ENCODE results near the gene TBX18. TPM values are rescaled to one million over a fixed set of nuclear protein-coding genes. Genes with fewer than 3 reads are reported as not detected.
A peak's percentile ranks its signal among the peaks of the same experiment; 100 is the strongest.

Gene TBX18
- total RNA-seq, 1 donor from 2014 or later = 81.0 TPM

DNA sequence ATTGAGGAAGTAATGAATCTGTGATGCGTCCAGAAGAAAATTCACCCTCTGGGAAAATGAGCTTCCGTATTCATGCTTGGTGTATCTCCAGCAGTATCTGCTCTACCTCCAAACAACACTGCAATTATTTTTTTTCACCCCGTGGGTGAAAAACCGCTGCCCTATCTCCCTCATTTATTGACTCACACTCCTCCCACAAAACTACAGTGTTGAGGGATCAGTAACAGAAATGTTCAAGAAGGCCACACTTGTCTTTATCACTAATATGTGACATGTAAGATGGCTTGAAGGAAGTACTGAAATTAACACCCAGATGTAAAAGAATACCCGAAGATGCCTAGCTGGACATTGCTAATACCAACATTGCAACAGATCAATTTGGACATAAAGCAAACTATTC, 4.9 kb upstream of the TBX18 start:
- Histone ChIP-seq H3K4me1 (no peaks in the 10 kb centered on the region), H3K4me3 (peak overlapping the region in 1 of 2 donors; percentile 53), H3K9me3 (no peaks in the 10 kb centered on the region), H3K36me3 (no peaks in the 10 kb centered on the region), H3K27ac (peak overlapping the region in 1 of 2 donors; percentile 40), H3K27me3 (no peaks in the 10 kb centered on the region)
- intact Hi-C loops (cut with DNase I) = loop anchor here (10.0 kb wide), 1 partner anchor 1575 kb away; the partner anchor contains the start of genes PGM3 and RWDD2A
- DNase-seq (ENCODE audit: low spot score in 2 of 2) = no peak
- TF ChIP-seq, protein P1, sequence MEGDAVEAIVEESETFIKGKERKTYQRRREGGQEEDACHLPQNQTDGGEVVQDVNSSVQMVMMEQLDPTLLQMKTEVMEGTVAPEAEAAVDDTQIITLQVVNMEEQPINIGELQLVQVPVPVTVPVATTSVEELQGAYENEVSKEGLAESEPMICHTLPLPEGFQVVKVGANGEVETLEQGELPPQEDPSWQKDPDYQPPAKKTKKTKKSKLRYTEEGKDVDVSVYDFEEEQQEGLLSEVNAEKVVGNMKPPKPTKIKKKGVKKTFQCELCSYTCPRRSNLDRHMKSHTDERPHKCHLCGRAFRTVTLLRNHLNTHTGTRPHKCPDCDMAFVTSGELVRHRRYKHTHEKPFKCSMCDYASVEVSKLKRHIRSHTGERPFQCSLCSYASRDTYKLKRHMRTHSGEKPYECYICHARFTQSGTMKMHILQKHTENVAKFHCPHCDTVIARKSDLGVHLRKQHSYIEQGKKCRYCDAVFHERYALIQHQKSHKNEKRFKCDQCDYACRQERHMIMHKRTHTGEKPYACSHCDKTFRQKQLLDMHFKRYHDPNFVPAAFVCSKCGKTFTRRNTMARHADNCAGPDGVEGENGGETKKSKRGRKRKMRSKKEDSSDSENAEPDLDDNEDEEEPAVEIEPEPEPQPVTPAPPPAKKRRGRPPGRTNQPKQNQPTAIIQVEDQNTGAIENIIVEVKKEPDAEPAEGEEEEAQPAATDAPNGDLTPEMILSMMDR (IDR thresholded peaks at IDR 0.05) = no peak

DNA sequence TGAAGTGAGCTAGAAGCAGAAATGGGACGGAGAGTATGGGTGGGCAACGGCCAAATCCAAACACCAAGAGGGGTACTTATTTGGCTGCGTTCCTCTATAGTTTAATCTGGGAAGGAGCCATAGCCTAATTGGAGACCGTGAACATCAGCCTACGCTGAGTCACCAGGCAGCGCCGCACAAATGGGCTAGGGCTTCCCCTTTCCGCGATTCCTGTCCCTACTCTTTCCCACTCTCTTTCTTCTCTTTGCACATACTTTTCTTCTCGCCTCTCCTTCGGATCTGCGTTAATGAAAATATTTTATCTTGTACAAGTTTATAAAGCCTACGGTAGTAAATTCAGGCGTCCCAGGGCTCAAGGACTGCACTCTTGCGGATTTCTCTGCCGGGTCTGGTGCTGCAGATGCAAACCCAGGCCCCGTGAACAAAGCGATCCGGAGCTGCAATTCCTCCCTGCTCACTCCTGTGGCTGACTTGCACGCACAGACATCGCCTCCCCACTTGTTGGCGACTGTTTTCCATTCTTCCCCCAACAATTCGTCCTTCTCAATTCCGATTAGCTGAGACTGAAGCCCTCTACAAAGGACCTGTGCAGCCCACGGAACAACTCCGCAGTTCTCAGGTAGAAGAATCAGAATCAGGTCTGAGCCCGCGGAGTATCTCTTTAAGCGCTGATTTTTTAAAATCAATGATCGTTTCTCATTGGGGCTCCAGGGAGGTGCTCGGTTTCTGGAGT, 4.2 kb upstream of the TBX18 start:
- intact Hi-C loops (cut with DNase I) = loop anchor here (10.0 kb wide), 1 partner anchor 1574 kb away; the partner anchor contains the start of genes PGM3 and RWDD2A
- Histone ChIP-seq H3K27me3 (no peaks in the 10 kb centered on the region), H3K4me1 (no peaks in the 10 kb centered on the region), H3K27ac (peak overlapping the region; percentile 40 to 48), H3K4me3 (peak overlapping the region in 1 of 2 donors; percentile 53), H3K36me3 (no peaks in the 10 kb centered on the region), H3K9me3 (no peaks in the 10 kb centered on the region)
- peak in 1 of 2 donors; percentile 77 for DNase-seq (ENCODE audit: low spot score in 2 of 2)
- TF ChIP-seq, protein P1 (IDR thresholded peaks at IDR 0.05) = no peak

DNA sequence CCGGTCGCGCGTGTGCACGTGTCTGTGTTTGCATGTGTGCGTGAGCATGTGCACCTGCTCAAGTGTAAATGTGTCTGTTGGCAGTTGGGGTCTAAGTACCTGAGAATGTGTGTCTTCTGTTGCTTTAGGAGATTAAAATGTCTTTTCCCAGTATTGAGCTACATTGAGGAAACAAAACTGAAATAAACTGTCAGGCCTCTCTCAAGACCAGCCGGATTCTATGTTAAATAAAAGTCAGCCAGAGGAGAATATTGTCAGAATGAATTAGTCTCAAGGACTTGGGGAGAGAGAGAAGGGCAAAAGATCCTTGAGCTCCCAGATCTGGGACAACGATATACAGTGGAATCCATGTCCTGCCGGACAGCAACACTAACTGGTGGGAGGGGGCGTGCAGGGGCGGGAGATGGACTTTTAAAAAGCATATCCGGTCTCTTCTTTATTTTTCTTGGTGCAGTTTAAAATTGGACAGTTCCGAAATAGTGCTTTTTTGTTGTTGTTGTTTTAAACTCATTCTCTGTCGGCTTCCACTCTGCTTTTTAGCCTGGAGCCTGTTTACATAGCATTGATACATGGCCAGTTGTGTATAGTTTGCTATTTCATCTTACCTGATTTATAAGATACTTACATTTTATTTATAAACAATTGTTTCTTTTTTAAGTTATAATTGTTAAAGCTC, 3.3 kb upstream of the TBX18 start:
- no peak for DNase-seq (ENCODE audit: low spot score in 2 of 2)
- intact Hi-C loops (cut with DNase I) = loop anchor here (10.0 kb wide), 1 partner anchor 1573 kb away; the partner anchor contains the start of genes PGM3 and RWDD2A
- H3K4me1 ChIP-seq = no peaks in the 10 kb centered on the region
- TF ChIP-seq, protein P1 (IDR thresholded peaks at IDR 0.05) = no peak
- H3K27ac ChIP-seq = peak overlapping the region; percentile 40 to 48
- H3K36me3 ChIP-seq = no peaks in the 10 kb centered on the region
- H3K4me3 ChIP-seq = peak overlapping the region in 1 of 2 donors; percentile 53
- H3K27me3 ChIP-seq = no peaks in the 10 kb centered on the region
- H3K9me3 ChIP-seq = no peaks in the 10 kb centered on the region

DNA sequence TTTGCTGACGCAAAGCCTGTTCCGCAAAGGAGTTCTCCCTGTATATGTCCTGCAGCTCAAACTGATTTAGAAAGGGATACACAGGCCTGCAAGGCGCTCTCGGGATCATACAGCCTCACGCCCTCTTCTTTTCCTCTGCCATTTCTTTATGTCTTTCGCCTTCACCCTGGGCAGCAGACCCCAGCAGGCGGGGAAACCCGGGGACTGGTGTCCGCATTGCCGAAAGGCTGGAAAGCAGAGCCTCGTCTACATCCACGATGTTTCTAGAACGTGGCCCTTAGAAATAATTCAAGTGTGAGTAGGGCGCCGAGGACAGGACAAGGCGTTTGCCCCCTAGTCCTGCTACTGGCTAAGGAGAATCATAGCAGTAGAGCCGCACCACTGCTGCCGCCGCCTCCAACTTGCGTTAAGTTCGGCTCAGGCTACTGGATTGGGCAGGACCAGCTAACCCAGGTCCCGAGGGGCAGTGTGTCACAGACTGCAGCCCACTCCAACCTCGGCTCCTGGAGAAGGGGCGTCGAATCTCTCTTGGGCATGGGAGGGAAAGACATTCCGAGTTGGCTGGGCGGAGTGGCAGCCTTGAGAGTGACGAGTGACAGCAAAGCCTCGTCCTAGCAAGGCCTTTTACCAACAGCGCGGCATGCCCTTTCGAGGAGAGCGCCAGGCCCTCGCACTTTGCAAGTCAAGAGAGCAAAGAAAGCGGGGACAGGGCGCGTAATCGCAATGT, 2.6 kb upstream of the TBX18 start:
- TF ChIP-seq, protein P1 (IDR thresholded peaks at IDR 0.05) = no peak
- H3K4me3 ChIP-seq = no peak overlapping the region
- no peaks in the 10 kb centered on the region for H3K27me3 ChIP-seq
- intact Hi-C loops (cut with DNase I) = loop anchor here (10.0 kb wide), 1 partner anchor 1572 kb away; the partner anchor contains the start of genes PGM3 and RWDD2A
- H3K4me1 ChIP-seq = no peaks in the 10 kb centered on the region
- H3K36me3 ChIP-seq = no peaks in the 10 kb centered on the region
- no peak for DNase-seq (ENCODE audit: low spot score in 2 of 2)
- peak overlapping the region in 1 of 2 donors; percentile 40 for H3K27ac ChIP-seq
- H3K9me3 ChIP-seq = no peaks in the 10 kb centered on the region

DNA sequence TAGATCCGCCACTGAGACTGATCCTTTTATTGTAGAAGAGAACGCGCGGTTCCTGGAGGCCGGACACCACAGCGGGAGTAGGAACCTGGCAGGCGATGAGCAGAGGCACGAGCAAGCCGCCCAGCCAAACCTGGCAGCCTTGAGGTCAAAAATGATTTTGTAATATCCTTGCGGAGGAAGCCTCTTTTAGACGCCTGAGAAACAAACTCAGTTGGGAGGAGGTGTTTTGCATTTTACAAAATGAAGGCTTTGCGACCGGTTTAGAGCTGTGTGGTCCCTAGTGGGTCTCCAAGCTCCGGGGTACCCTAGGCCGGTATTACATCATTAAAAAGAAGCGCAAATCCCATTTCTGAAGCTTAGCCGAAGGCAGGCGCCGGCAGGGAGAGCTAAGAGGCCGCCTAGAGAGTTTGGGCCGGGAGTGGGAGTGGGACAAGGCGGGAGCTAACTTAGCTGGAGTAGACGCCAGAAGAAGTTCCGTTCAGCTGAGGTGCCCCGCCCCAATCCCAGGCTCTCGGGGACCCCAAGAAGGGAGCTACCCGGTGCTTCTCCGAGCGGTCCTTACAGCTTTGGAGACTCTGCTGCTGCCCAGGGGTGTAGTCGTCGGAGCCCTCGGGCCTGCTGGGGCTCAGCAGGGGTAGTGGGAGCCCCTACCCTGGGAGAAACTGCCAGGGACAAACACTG, 1.9 kb upstream of the TBX18 start:
- H3K9me3 ChIP-seq = no peaks in the 10 kb centered on the region
- no peak for DNase-seq (ENCODE audit: low spot score in 2 of 2)
- intact Hi-C loops (cut with DNase I) = loop anchor here (10.0 kb wide), 1 partner anchor 1571 kb away; the partner anchor contains the start of genes PGM3 and RWDD2A
- H3K4me3 ChIP-seq = no peak overlapping the region
- H3K36me3 ChIP-seq = no peaks in the 10 kb centered on the region
- no peaks in the 10 kb centered on the region for H3K4me1 ChIP-seq
- no peaks in the 10 kb centered on the region for H3K27me3 ChIP-seq
- TF ChIP-seq, protein P1 (IDR thresholded peaks at IDR 0.05) = no peak
- H3K27ac ChIP-seq = no peak overlapping the region

All from ascending aorta (tissue), 2 donors.